ENCODE measurements around the gene MAP2K6.

MAP2K6 gene

GRCh38 chr17:69511250-69511649 lies 96.8 kb downstream of the MAP2K6 start:
- Histone ChIP-seq H2AFZ (ENCODE audit: low read depth) (no peak overlapping the region), H3K36me3 (ENCODE audit: insufficient read depth) (no peaks in the 10 kb centered on the region), H3K9ac (no peak overlapping the region), H4K20me1 (ENCODE audit: insufficient read depth) (no peaks in the 10 kb centered on the region), H3K4me3 (IDR thresholded peaks at IDR 0.05; ENCODE audit: insufficient read depth, low read depth, low read length) (no peak overlapping the region), H3K79me2 (ENCODE audit: insufficient read depth, low read depth) (no peaks in the 10 kb centered on the region), H3K4me1 (ENCODE audit: low read depth, poor library complexity, severe bottlenecking) (no peaks in the 10 kb centered on the region), H3K27me3 (ENCODE audit: insufficient read depth, low read depth) (no peaks in the 10 kb centered on the region), H3K27ac (no peak overlapping the region), H3K4me2 (no peak overlapping the region)
- TF ChIP-seq CTCF (conservative IDR thresholded peaks at IDR 0.05; ENCODE audit: low read depth, low read length) = no peak

GRCh38 chr17:69512946-69513345 lies 98.4 kb downstream of the MAP2K6 start:
- H3K36me3 ChIP-seq (ENCODE audit: insufficient read depth) = no peaks in the 10 kb centered on the region
- no peaks in the 10 kb centered on the region for H3K27me3 ChIP-seq (ENCODE audit: insufficient read depth, low read depth)
- H3K4me2 ChIP-seq = no peak overlapping the region
- H3K27ac ChIP-seq = no peak overlapping the region
- no peak overlapping the region for H3K4me3 ChIP-seq (IDR thresholded peaks at IDR 0.05; ENCODE audit: insufficient read depth, low read depth, low read length)
- no peaks in the 10 kb centered on the region for H3K79me2 ChIP-seq (ENCODE audit: insufficient read depth, low read depth)
- no peak overlapping the region for H3K9ac ChIP-seq
- TF ChIP-seq CTCF (conservative IDR thresholded peaks at IDR 0.05; ENCODE audit: low read depth, low read length) = no peak
- H2AFZ ChIP-seq (ENCODE audit: low read depth) = no peak overlapping the region
- no peaks in the 10 kb centered on the region for H4K20me1 ChIP-seq (ENCODE audit: insufficient read depth)
- no peaks in the 10 kb centered on the region for H3K4me1 ChIP-seq (ENCODE audit: low read depth, poor library complexity, severe bottlenecking)

- H3K27ac ChIP-seq = no peak overlapping the region
- H4K20me1 ChIP-seq (ENCODE audit: insufficient read depth) = no peaks in the 10 kb centered on the region
- H3K36me3 ChIP-seq (ENCODE audit: insufficient read depth) = no peaks in the 10 kb centered on the region
- no peak for TF ChIP-seq CTCF (conservative IDR thresholded peaks at IDR 0.05; ENCODE audit: low read depth, low read length)
- no peaks in the 10 kb centered on the region for H3K27me3 ChIP-seq (ENCODE audit: insufficient read depth, low read depth)
- no peaks in the 10 kb centered on the region for H3K79me2 ChIP-seq (ENCODE audit: insufficient read depth, low read depth)
- no peak overlapping the region for H2AFZ ChIP-seq (ENCODE audit: low read depth)
- H3K4me2 ChIP-seq = no peak overlapping the region
- no peaks in the 10 kb centered on the region for H3K4me1 ChIP-seq (ENCODE audit: low read depth, poor library complexity, severe bottlenecking)
- H3K9ac ChIP-seq = no peak overlapping the region
- H3K4me3 ChIP-seq (IDR thresholded peaks at IDR 0.05; ENCODE audit: insufficient read depth, low read depth, low read length) = no peak overlapping the region
Measured at GRCh38 chr17:69516225-69516624, 101.7 kb downstream of the MAP2K6 start.

GRCh38 chr17:69516911-69517310 lies 102.4 kb downstream of the MAP2K6 start:
- no peak for TF ChIP-seq CTCF (conservative IDR thresholded peaks at IDR 0.05; ENCODE audit: low read depth, low read length)
- Histone ChIP-seq H3K36me3 (ENCODE audit: insufficient read depth) (no peaks in the 10 kb centered on the region), H3K27ac (no peak overlapping the region), H3K27me3 (ENCODE audit: insufficient read depth, low read depth) (no peaks in the 10 kb centered on the region), H3K4me3 (IDR thresholded peaks at IDR 0.05; ENCODE audit: insufficient read depth, low read depth, low read length) (no peak overlapping the region), H4K20me1 (ENCODE audit: insufficient read depth) (no peaks in the 10 kb centered on the region), H3K9ac (no peak overlapping the region), H3K4me1 (ENCODE audit: low read depth, poor library complexity, severe bottlenecking) (no peaks in the 10 kb centered on the region), H3K79me2 (ENCODE audit: insufficient read depth, low read depth) (no peaks in the 10 kb centered on the region), H3K4me2 (no peak overlapping the region), H2AFZ (ENCODE audit: low read depth) (no peak overlapping the region)

GRCh38 chr17:69518951-69519350 lies 104.5 kb downstream of the MAP2K6 start:
- Histone ChIP-seq H3K36me3 (ENCODE audit: insufficient read depth) (no peaks in the 10 kb centered on the region), H3K4me2 (no peak overlapping the region), H4K20me1 (ENCODE audit: insufficient read depth) (no peaks in the 10 kb centered on the region), H2AFZ (ENCODE audit: low read depth) (no peak overlapping the region), H3K4me1 (ENCODE audit: low read depth, poor library complexity, severe bottlenecking) (no peaks in the 10 kb centered on the region), H3K4me3 (IDR thresholded peaks at IDR 0.05; ENCODE audit: insufficient read depth, low read depth, low read length) (no peak overlapping the region), H3K9ac (no peak overlapping the region), H3K79me2 (ENCODE audit: insufficient read depth, low read depth) (no peaks in the 10 kb centered on the region), H3K27me3 (ENCODE audit: insufficient read depth, low read depth) (no peaks in the 10 kb centered on the region), H3K27ac (no peak overlapping the region)
- no peak for TF ChIP-seq CTCF (conservative IDR thresholded peaks at IDR 0.05; ENCODE audit: low read depth, low read length)
